Effector memory CD8-positive, alpha-beta T cell (primary cell): ENCODE results near the gene GPATCH1.
"Not testable (repeated sequence)": the region's sequence is repeated elsewhere in the genome, so short reads cannot be mapped to it uniquely, and the experiment has no call there.

ENCODE experiments used
- ATAC-seq: fragments of 150-1000 bp; cut with Tn5 transposase; replicated peaks from 2 replicates; pipeline ENCODE4 v1.10.0; 2021; ENCODE audit warnings: mild to moderate bottlenecking, moderate library complexity
- DNase-seq, 3 experiments: peaks; one replicate each; pipeline ENCODE4 v3.0.0; 2021
- H3K27ac Mint-ChIP-seq, 2 donors: one replicate each; pipeline ENCODE4 v1.8.0; 2022; ENCODE audit warnings: mild to moderate bottlenecking in 2 of 2, mixed read lengths in 2 of 2, moderate library complexity in 2 of 2
- H3K27me3 Mint-ChIP-seq, 2 donors: one replicate each; pipeline ENCODE4 v1.8.0; 2022; ENCODE audit warnings: mixed read lengths in 2 of 2
- H3K36me3 Mint-ChIP-seq: one replicate; pipeline ENCODE4 v1.8.0; 2022; ENCODE audit warnings: mild to moderate bottlenecking, moderate library complexity, mixed read lengths; ENCODE audit not compliant: insufficient read depth
- H3K4me1 Mint-ChIP-seq, 2 donors: one replicate each; pipeline ENCODE4 v1.8.0; 2022; ENCODE audit warnings: low read depth in 2 of 2, mixed read lengths in 2 of 2
- H3K4me3 Mint-ChIP-seq, 2 donors: one replicate each; pipeline ENCODE4 v1.8.0; 2022; ENCODE audit warnings: mild to moderate bottlenecking in 2 of 2, mixed read lengths in 2 of 2, moderate library complexity in 2 of 2
- H3K9me3 Mint-ChIP-seq, 2 donors: one replicate each; pipeline ENCODE4 v1.8.0; 2022; ENCODE audit warnings: mixed read lengths in 2 of 2

GPATCH1 gene

GRCh38 chr19:33111587-33111986 lies 30.6 kb downstream of the GPATCH1 start:
- Mint-ChIP-seq H3K4me1 (no peaks in the 10 kb centered on the region), H3K4me3 (no peak overlapping the region), H3K27me3 (no peaks in the 10 kb centered on the region), H3K9me3 (no peaks in the 10 kb centered on the region), H3K36me3 (peaks cover 81% of the 10 kb centered on the region), H3K27ac (no peak overlapping the region)
- DNase-seq (no peak), ATAC-seq (no peak)

DNA sequence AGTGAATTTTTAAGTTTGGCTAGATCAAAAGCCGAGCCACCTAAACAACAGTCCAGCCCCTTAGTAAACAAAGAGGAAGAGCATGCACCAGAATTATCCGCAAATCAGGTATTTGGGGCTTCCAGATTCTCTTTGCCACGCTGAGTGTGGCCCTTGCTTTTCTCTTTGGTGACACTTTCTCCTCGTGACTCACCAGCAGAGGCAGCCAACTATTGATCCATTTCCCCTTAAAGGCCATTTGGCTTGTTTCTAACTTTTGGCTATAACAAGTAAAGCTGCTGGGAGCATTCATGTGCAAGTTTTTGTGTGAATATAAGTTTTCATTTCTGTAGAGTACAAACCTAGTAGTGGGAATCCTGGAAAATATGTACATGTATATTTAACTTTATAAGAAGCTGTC lies 33.3 kb downstream of the GPATCH1 start:
- Mint-ChIP-seq H3K4me1 (no peaks in the 10 kb centered on the region), H3K9me3 (no peaks in the 10 kb centered on the region), H3K27me3 (no peaks in the 10 kb centered on the region), H3K27ac (peak overlapping the region in 1 of 2 donors; percentile 59), H3K36me3 (peaks cover 89% of the 10 kb centered on the region), H3K4me3 (no peak overlapping the region)
- ATAC-seq (no peak), DNase-seq (no peak)

DNA sequence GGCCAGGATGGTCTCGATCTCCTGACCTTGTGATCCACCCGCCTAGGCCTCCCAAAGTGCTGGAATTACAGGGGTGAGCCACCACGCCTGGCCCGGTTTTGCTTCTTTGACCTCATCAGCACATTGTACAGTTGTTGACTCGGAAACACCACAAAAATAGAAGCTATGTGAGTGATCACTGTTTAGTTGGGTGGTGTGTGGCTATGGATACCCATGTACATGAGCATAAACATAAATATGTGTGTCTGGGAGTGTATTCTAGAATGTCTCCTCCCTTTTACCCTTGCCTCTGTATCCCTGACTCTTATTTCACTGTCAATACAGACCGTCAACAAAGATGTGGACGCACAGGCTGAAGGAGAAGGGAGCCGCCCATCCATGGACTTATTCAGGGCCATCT lies 36.5 kb downstream of the GPATCH1 start:
- H3K27ac Mint-ChIP-seq, result no peak overlapping the region
- no peak overlapping the region for H3K4me3 Mint-ChIP-seq
- H3K9me3 Mint-ChIP-seq, result no peaks in the 10 kb centered on the region
- peaks cover 83% of the 10 kb centered on the region for H3K36me3 Mint-ChIP-seq
- no peaks in the 10 kb centered on the region for H3K27me3 Mint-ChIP-seq
- ATAC-seq, result no peak
- no peak for DNase-seq
- H3K4me1 Mint-ChIP-seq, result no peaks in the 10 kb centered on the region

- no peak for ATAC-seq
Measured at GRCh38 chr19:33118643-33119042, 37.7 kb downstream of the GPATCH1 start.

DNA sequence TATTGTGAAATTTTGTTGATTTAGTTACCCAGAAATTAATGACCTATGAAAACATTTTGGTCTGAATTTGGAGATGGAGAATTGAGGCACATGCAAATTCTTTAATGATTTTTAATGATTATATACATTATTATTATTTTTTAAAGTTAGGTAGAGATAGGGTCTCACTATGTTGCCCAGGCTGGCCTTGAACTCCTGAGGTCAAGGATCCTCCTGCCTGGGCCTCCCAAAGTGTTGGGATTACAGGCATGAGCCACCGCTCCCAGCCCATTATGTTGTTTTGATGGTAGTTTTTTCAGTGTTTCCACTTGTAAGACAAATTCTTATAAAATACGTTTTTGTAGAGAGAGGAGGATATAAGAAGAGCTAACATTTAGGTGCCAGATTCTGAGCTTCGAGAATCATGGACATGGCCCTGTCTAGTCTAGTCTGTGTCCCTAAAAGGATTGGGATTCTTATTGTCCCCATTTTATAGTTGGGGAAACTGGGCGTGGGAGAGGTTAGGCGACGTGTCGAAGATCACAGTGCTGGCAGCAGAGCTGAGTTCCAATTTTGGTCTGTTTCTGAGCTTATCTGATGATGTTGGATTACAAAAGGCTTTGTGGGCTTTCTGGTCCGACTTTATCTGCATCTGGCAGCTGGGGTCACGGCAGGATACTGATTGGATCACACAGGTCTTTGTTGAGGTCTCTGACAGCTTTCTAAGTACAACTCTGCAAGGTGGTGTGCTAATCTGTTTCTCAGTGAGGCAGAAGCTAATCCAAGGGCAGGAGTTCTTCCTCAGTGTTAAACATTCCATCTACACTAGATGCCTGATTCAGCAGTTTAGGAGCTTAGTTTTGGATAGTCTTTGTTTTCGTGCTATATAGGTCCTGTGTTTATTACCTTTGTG lies 43.5 kb downstream of the GPATCH1 start:
- Mint-ChIP-seq H3K27me3 (no peaks in the 10 kb centered on the region), H3K9me3 (no peaks in the 10 kb centered on the region), H3K4me1 (peaks cover 2 to 8% of the 10 kb centered on the region in 2 donors), H3K27ac (no peak overlapping the region), H3K4me3 (no peak overlapping the region), H3K36me3 (peaks cover 70% of the 10 kb centered on the region)
- ATAC-seq (no peak), DNase-seq (no peak)

More at GRCh38 chr19:33118643-33119042, 37.7 kb downstream of the GPATCH1 start:
- no peaks in the 10 kb centered on the region for H3K4me1 Mint-ChIP-seq
- H3K36me3 Mint-ChIP-seq, result peaks cover 82% of the 10 kb centered on the region
- H3K4me3 Mint-ChIP-seq, result no peak overlapping the region
- H3K27me3 Mint-ChIP-seq, result no peaks in the 10 kb centered on the region
- DNase-seq, result no peak
- no peaks in the 10 kb centered on the region for H3K9me3 Mint-ChIP-seq
- H3K27ac Mint-ChIP-seq, result peak overlapping the region in 1 of 2 donors; percentile 29

GRCh38 chr19:33125929-33126388 lies 45.0 kb downstream of the GPATCH1 start:
- H3K9me3 Mint-ChIP-seq, result no peaks in the 10 kb centered on the region
- H3K4me1 Mint-ChIP-seq, result peaks cover 2 to 8% of the 10 kb centered on the region in 2 donors
- DNase-seq (peak; percentile 41 to 53 (median 42)), ATAC-seq (peak; percentile 79)
- H3K36me3 Mint-ChIP-seq, result peaks cover 76% of the 10 kb centered on the region
- no peaks in the 10 kb centered on the region for H3K27me3 Mint-ChIP-seq
- no peak overlapping the region for H3K4me3 Mint-ChIP-seq
- peak overlapping the region in 1 of 2 donors; percentile 51 for H3K27ac Mint-ChIP-seq

DNA sequence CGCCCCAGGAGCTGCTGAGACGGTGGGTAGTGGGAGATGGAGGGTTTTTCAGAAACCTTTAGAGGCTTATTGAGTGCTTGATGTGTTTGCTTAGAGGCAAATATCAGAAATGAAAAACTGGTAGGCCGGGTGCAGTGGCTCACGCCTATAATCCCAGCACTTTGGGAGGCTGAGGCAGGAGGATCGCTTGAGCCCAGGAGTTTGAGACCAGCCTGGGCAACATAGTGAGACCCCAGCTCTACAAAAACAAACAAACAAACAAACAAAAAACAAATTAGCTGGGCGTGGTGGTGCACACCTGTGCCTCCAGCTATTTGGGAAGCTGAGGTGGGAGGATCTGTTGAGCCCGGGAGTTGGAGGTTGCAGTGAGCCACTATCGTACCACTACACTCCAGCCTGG lies 45.7 kb downstream of the GPATCH1 start:
- not testable (repeated sequence) for H3K9me3 Mint-ChIP-seq, DNase-seq, H3K27me3 Mint-ChIP-seq, ATAC-seq, H3K4me3 Mint-ChIP-seq, H3K4me1 Mint-ChIP-seq
- Mint-ChIP-seq H3K27ac (peak overlapping the region in 1 of 2 donors; percentile 51), H3K36me3 (peaks cover 76% of the 10 kb centered on the region)

DNA sequence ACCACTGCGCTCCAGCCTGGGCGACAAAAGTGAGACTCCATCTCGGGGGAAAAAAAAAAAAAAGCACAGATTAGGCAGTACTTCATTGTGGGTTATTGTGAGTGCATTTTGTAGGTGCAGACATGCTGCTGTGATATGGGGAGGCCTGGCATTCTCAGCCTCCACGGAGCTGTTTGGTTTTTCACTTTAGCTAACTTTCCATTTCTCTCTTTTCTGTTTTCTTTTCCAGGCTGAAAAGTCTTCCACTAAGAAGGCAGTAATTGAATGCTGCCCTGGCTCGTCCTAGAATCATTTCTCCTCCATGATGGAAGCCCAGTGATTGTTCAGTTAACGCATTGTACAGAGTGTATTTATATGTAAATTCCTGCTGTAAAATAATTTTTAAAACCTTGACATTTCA lies 48.9 kb downstream of the GPATCH1 start:
- Mint-ChIP-seq H3K4me3 (no peak overlapping the region), H3K27ac (no peak overlapping the region), H3K27me3 (no peaks in the 10 kb centered on the region), H3K9me3 (no peaks in the 10 kb centered on the region), H3K4me1 (peaks cover 2 to 8% of the 10 kb centered on the region in 2 donors), H3K36me3 (peaks cover 50% of the 10 kb centered on the region)
- ATAC-seq (no peak), DNase-seq (no peak)

- DNase-seq (no peak), ATAC-seq (no peak)
- H3K9me3 Mint-ChIP-seq, result no peaks in the 10 kb centered on the region
- H3K27ac Mint-ChIP-seq, result no peak overlapping the region
- peaks cover 45% of the 10 kb centered on the region for H3K36me3 Mint-ChIP-seq
- no peak overlapping the region for H3K4me3 Mint-ChIP-seq
- no peaks in the 10 kb centered on the region for H3K27me3 Mint-ChIP-seq
- H3K4me1 Mint-ChIP-seq, result peaks cover 7 to 8% of the 10 kb centered on the region in 2 donors
Measured at GRCh38 chr19:33130433-33130832, 49.5 kb downstream of the GPATCH1 start.

GRCh38 chr19:33132021-33132420 lies 51.0 kb downstream of the GPATCH1 start, which contains the start of gene WDR88:
TSS of gene WDR88 (plus strand) at chr19:33132114. CDS start at chr19:33132170, 56 bp downstream.
- Mint-ChIP-seq H3K27me3 (peaks cover 0 to 1% of the 10 kb centered on the region in 2 donors), H3K4me1 (peaks cover 0 to 5% of the 10 kb centered on the region in 2 donors), H3K4me3 (no peak within 1 kb of the TSS), H3K27ac (no peak within 1 kb of the TSS), H3K36me3 (peaks cover 35% of the 10 kb centered on the region), H3K9me3 (no peaks in the 10 kb centered on the region)
- DNase-seq (no peak), ATAC-seq (no peak)

- H3K27me3 Mint-ChIP-seq, result peaks cover 0 to 5% of the 10 kb centered on the region in 2 donors
- no peak overlapping the region for H3K27ac Mint-ChIP-seq
Measured at GRCh38 chr19:33132425-33132824, 51.4 kb downstream of the GPATCH1 start.

GRCh38 chr19:33133438-33134031 lies 52.6 kb downstream of the GPATCH1 start:
- Mint-ChIP-seq H3K9me3 (no peaks in the 10 kb centered on the region), H3K36me3 (peaks cover 27% of the 10 kb centered on the region), H3K27me3 (peaks cover 0 to 9% of the 10 kb centered on the region in 2 donors), H3K4me3 (no peak overlapping the region), H3K4me1 (peaks cover 0 to 5% of the 10 kb centered on the region in 2 donors), H3K27ac (no peak overlapping the region)
- ATAC-seq, result no peak
- no peak for DNase-seq

More at GRCh38 chr19:33132425-33132824, 51.4 kb downstream of the GPATCH1 start:
- H3K4me1 Mint-ChIP-seq, result peaks cover 0 to 5% of the 10 kb centered on the region in 2 donors
- no peaks in the 10 kb centered on the region for H3K9me3 Mint-ChIP-seq
- DNase-seq (no peak), ATAC-seq (no peak)
- H3K36me3 Mint-ChIP-seq, result peaks cover 34% of the 10 kb centered on the region
- no peak overlapping the region for H3K4me3 Mint-ChIP-seq

DNA sequence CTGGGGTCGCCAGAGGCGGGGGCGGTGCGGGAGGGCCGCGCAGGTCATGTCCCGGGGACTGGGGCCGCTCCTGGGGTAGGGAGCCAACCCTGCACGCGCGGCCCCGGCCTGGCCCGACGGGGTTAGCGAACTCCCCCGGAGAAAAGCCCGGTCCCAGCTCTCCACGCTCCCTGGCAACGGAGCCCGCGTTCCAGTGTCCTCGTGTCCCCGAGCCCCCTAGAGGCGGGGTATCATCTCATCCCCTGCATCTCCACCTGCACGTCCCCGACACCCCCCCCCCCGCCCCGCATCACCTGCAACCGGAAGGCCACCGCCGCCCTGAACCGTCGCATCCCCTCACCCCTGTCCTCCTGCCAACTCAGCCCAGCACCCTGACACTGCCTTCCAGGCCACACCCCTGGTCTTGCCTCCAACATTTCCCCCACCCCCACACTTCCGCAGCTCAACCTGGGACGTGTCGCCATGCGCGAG lies 53.6 kb downstream of the GPATCH1 start:
- H3K4me3 Mint-ChIP-seq, result peak overlapping the region; percentile 28 to 64
- no peaks in the 10 kb centered on the region for H3K9me3 Mint-ChIP-seq
- peaks cover 0 to 19% of the 10 kb centered on the region in 2 donors for H3K27me3 Mint-ChIP-seq
- ATAC-seq (peak; percentile 62), DNase-seq (peak in 1 of 3 experiments; percentile 18)
- peaks cover 0 to 5% of the 10 kb centered on the region in 2 donors for H3K4me1 Mint-ChIP-seq
- peak overlapping the region in 1 of 2 donors; percentile 39 for H3K27ac Mint-ChIP-seq
- peaks cover 17% of the 10 kb centered on the region for H3K36me3 Mint-ChIP-seq
